HL-60 (cell line): Measurements from ENCODE around the gene MRPL58.
A peak's percentile ranks its signal among the peaks of the same experiment; 100 is the strongest.
"Not testable (repeated sequence)": the region's sequence is repeated elsewhere in the genome, so short reads cannot be mapped to it uniquely, and the experiment has no call there.

Source experiments
- DNase-seq, 2 experiments: peaks; one replicate each; pipeline ENCODE4 v3.0.0-alpha.2; 2010 to 2020; ENCODE audit warnings: low read depth in 1 of 2, low spot score in 1 of 2
- H3K27ac ChIP-seq: fragments of 250-450 bp; sonication (Bioruptor Pico); replicated peaks from 2 replicates; pipeline ENCODE4 v1.5.1; 2020; ENCODE audit warnings: mild to moderate bottlenecking, moderate library complexity
- H3K27me3 ChIP-seq: fragments of 250-450 bp; sonication (Bioruptor Pico); 2 replicates; pipeline ENCODE4 v1.5.1; 2021; ENCODE audit warnings: mild to moderate bottlenecking, moderate library complexity; ENCODE audit not compliant: insufficient read depth, poor library complexity, severe bottlenecking
- H3K4me3 ChIP-seq: replicated peaks from 2 replicates; pipeline ENCODE4 v1.5.1; 2011; ENCODE audit warnings: mild to moderate bottlenecking, control low read depth, low read length; ENCODE audit not compliant: insufficient read depth
- GABPA ChIP-seq: IDR thresholded peaks from 2 replicates; pipeline ENCODE4 v1.6.1; 2012; ENCODE audit warnings: low read depth
- POLR2AphosphoS5 ChIP-seq: IDR thresholded peaks from 2 replicates; pipeline ENCODE4 v1.6.1; 2012; ENCODE audit warnings: low read depth
- SPI1 ChIP-seq: IDR thresholded peaks from 2 replicates; pipeline ENCODE4 v1.6.1; 2012; ENCODE audit warnings: low read depth, mild to moderate bottlenecking, borderline replicate concordance
- TF ChIP-seq, protein P1 (sequence below): IDR thresholded peaks from 2 replicates; pipeline ENCODE4 v1.6.1; 2012; ENCODE audit warnings: low read depth; ENCODE audit not compliant: insufficient replicate concordance
- TF ChIP-seq, protein P2 (sequence below): IDR thresholded peaks from one replicate; pipeline ENCODE4 v1.5.1; 2011; ENCODE audit warnings: low read length, control low read depth, inconsistent platforms; ENCODE audit not compliant: insufficient read depth

Gene MRPL58

DNA sequence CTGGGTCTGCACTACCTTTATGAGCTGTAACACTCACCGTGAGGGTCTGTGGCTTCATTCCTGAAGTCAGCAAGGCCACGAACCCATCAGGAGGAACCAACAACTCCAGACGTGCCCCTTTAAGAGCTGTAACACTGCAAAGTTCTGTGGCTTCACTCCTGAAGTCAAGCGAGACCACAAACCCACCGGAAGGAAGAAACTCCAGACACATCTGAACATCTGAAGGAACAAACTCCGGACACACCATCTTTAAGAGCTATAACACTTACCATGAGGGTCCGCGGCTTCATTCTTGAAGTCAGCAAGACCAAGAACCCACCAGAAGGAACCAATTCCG is 12.9 kb downstream of the MRPL58 start:
- TF ChIP-seq GABPA: peak; percentile 46; the same call in 1 of the 2 replicates
- 0 out of 2 replicates have a peak, but pooled peaks have one; percentile 58 for TF ChIP-seq POLR2AphosphoS5
- H3K27me3 ChIP-seq, H3K4me3 ChIP-seq: not testable (repeated sequence)
- DNase-seq: peak in 1 of 2 experiments; percentile 80
- H3K27ac ChIP-seq: peak overlapping the region; percentile 59

DNA sequence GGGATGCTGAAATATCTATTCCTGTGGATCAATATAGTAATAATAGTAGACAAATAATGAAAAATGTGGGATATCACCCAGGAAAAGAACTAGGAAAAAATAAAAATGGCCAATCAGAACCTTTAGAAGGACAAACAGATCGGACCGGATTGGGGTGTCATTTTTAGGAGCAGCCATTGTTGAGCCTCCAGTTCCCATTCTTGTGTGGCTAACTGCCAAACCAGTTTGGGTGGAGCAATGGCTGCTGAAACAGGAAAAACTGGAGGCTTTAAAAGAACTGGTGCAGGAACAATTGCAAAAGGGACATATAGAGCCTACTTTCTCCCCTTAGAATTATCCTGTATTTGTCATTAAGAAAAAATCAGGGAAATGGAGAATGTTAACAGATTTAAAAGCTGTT is 14.2 kb downstream of the MRPL58 start:
- not testable (repeated sequence) for H3K27ac ChIP-seq, H3K4me3 ChIP-seq, H3K27me3 ChIP-seq
- peak in 1 of 2 experiments; percentile 68 for DNase-seq
- TF ChIP-seq SPI1: peak; percentile 31; the same call in 1 of the 2 replicates

DNA sequence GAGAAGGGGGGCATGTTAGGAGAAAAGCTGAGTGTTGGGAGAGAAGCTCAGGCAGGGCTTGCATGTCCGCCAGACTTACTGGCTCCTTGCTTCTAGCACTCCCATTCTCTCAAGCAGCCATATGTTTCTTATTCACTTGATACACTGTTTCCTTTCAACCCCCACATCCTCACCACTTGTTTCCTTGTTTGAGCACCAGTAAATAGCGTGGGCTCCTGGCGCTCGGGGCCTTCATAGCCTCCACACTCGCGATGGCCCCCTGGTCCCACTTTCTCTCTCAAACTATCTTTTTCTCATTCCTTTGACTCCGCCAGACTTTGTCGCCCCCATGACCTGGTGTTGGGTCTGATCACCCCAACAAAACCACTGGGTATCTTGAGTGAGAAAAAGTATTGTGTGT is 17.7 kb downstream of the MRPL58 start:
- no peak overlapping the region for H3K4me3 ChIP-seq
- DNase-seq: no peak
- TF ChIP-seq, protein P1, sequence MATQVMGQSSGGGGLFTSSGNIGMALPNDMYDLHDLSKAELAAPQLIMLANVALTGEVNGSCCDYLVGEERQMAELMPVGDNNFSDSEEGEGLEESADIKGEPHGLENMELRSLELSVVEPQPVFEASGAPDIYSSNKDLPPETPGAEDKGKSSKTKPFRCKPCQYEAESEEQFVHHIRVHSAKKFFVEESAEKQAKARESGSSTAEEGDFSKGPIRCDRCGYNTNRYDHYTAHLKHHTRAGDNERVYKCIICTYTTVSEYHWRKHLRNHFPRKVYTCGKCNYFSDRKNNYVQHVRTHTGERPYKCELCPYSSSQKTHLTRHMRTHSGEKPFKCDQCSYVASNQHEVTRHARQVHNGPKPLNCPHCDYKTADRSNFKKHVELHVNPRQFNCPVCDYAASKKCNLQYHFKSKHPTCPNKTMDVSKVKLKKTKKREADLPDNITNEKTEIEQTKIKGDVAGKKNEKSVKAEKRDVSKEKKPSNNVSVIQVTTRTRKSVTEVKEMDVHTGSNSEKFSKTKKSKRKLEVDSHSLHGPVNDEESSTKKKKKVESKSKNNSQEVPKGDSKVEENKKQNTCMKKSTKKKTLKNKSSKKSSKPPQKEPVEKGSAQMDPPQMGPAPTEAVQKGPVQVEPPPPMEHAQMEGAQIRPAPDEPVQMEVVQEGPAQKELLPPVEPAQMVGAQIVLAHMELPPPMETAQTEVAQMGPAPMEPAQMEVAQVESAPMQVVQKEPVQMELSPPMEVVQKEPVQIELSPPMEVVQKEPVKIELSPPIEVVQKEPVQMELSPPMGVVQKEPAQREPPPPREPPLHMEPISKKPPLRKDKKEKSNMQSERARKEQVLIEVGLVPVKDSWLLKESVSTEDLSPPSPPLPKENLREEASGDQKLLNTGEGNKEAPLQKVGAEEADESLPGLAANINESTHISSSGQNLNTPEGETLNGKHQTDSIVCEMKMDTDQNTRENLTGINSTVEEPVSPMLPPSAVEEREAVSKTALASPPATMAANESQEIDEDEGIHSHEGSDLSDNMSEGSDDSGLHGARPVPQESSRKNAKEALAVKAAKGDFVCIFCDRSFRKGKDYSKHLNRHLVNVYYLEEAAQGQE: no peak
- TF ChIP-seq GABPA: no peak
- no peak overlapping the region for H3K27ac ChIP-seq
- no peaks in the 10 kb centered on the region for H3K27me3 ChIP-seq

DNA sequence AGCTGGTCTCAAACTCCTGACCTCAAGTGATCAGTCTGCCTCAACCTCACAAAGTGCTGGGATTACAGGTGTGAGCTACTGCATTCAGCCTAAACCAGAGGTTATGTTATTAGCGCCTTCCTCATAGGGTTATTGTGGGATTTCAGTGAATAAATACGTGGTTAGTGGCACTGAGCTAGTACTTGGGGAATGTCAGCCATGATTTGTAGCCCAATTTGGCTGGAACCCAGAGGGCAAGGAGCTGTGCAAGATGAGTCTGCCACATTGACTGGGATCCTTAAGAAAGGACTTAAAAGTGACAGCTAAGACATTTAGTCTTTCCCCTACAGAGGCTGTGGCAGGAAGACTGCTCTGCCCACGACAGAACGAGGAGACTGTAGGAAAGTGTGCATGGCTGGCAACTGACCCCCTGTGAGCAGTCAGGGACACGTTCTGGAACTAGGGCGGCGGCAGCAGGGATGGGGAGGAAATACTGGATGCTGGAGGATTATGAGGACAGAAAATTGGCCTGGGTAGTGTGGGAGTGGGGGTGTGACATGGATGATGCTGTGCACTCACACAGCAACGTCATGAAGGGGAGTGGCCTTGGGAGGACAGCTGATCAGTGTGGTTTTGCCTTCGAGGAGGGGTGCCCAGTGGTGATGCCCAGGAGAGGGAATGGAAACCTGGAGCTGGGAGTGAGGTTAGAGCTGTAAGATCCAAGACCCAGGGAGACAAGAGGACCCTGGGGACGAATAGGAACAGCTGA is 19.7 kb downstream of the MRPL58 start:
- H3K4me3 ChIP-seq: no peak overlapping the region
- DNase-seq: no peak
- TF ChIP-seq, protein P2, sequence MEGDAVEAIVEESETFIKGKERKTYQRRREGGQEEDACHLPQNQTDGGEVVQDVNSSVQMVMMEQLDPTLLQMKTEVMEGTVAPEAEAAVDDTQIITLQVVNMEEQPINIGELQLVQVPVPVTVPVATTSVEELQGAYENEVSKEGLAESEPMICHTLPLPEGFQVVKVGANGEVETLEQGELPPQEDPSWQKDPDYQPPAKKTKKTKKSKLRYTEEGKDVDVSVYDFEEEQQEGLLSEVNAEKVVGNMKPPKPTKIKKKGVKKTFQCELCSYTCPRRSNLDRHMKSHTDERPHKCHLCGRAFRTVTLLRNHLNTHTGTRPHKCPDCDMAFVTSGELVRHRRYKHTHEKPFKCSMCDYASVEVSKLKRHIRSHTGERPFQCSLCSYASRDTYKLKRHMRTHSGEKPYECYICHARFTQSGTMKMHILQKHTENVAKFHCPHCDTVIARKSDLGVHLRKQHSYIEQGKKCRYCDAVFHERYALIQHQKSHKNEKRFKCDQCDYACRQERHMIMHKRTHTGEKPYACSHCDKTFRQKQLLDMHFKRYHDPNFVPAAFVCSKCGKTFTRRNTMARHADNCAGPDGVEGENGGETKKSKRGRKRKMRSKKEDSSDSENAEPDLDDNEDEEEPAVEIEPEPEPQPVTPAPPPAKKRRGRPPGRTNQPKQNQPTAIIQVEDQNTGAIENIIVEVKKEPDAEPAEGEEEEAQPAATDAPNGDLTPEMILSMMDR: no peak
- TF ChIP-seq POLR2AphosphoS5 (no peak), SPI1 (no peak), GABPA (no peak)
- TF ChIP-seq, protein P1: no peak
- H3K27me3 ChIP-seq: no peaks in the 10 kb centered on the region
- H3K27ac ChIP-seq: no peak overlapping the region

DNA sequence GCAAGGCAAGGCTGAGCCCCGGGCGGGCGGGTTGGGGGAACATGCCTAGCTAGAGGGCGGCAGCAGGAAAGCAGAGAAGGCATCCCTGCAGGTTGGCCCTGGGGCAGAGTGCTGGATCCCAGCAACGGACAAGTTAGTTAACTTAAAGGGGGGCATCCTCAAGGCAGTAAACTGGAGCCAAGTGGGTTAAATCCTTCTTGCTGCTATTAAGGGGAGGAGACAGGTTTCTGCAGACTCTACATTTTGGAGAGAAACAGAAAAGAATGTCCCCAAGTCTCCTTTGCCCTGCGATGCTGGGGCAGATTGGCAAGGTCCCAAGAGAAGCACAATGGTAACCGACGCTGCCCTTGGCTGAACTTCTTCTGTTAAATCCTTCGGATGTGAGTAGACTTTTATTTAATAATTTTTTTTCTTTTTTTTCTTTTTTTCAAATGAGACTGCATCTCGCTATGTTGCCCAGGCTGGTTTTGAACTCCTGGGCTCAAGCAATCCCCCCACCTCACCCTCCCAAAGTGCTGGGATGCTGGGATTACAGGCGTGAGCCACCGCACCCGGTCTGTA is 20.3 kb downstream of the MRPL58 start:
- Histone ChIP-seq H3K4me3 (peak overlapping the region; percentile 60; the same call in 1 of the 2 replicates), H3K27ac (no peak overlapping the region), H3K27me3 (no peaks in the 10 kb centered on the region)
- DNase-seq: no peak
- no peak for TF ChIP-seq GABPA
- no peak for TF ChIP-seq POLR2AphosphoS5
- TF ChIP-seq, protein P2: no peak
- no peak for TF ChIP-seq SPI1
- TF ChIP-seq, protein P1: no peak
